Skeletal muscle cell (primary cell): ENCODE measurements around the gene CD79B.
"Not testable (repeated sequence)": the region's sequence is repeated elsewhere in the genome, so short reads cannot be mapped to it uniquely, and the experiment has no call there.

Source experiments
- DNase-seq: peaks from one replicate; pipeline ENCODE4 v3.0.0-alpha.2; 2010; ENCODE audit warnings: low read depth
- H3K4me3 ChIP-seq: 2 replicates; pipeline ENCODE4 v1.5.1; 2011; ENCODE audit warnings: low read depth, mild to moderate bottlenecking, control low read depth, low read length, moderate library complexity

Gene CD79B

DNA sequence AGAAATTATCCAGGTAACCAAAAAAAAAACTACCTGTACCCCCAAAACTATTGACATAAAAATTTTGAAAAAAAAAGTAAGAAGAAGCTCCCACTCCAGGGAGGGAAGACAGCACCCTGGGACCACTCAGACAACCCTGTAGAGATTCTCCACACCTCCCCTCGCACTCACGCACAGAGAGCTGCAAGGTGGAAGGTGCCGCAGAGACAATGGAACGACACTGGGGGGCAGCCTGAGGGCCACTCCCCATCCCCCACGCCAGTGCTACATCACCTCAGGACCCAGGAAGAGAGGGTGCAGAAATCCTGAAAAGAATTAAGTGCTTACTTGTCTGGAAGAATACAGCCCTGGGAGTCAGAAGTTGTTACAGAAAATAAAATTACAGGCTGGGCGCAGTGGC, 5.2 kb upstream of the CD79B start:
- no peak for DNase-seq

DNA sequence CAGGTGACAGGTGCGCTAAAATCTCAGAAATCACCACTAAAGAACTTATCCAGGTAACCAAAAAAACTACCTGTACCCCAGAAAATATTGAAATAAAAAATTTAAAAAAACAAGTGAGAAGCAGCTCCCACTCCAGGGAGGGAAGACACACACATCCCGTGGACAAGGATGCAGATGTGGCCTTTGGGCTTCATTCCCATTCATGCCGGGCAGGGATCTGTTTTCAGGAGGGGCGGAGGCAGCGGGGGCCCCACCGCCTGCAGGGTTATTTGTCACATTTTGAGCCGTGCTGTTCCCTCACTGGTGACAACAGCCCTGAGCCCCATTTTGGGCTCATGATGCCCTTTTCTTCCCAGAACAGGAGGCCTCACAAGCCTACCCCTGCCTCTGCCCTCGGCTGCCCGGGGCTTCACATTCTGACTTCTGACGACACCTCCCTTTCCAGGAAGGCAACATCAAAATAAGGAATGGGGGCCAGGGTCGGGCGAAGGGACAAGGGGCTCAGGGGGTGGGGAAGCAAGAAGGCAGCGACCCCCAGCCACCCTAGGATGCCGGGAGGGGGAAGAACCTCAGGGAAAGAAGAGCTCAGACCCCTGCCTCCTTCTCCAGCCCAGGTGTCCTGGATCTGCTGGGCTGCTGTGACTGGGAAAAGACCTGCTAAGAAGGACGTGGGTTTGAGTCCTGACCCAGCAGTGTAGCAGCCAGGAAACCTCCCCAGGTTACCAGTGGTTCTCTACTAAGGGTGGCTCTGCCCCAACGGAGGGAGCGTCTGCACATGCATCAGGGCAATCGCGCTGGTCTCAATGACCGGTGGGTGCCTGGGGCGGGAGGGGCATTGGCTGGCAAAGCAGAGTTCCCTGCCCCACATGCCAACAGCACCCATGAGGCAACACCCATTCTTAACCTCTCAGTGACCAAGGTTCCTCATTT, 2.3 kb upstream of the CD79B start:
- no peak for DNase-seq
- no peak overlapping the region for H3K4me3 ChIP-seq

More for the DNA sequence above, 5.2 kb upstream of the CD79B start:
- H3K4me3 ChIP-seq = no peak overlapping the region

DNA sequence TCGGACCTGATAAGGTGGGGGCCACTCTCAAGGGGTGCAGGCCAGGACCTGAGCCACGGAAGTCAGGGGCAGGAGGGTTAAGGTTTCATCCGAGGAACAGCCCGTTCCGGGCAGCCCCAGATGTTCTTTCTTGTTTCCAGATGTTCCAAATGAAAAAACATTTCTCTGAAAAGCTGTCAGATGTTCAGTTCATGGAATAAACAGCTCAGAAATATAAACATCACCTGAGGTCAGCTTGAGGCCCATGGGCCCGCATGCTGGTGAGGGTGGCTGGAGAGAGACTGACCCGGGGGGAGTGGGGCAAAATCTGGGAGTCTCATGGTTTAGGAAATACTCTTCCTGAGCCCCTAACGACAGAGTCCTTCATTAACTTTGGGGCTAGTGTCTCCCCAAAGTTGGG, 1.5 kb upstream of the CD79B start:
- H3K4me3 ChIP-seq = no peak overlapping the region
- DNase-seq = no peak

DNA sequence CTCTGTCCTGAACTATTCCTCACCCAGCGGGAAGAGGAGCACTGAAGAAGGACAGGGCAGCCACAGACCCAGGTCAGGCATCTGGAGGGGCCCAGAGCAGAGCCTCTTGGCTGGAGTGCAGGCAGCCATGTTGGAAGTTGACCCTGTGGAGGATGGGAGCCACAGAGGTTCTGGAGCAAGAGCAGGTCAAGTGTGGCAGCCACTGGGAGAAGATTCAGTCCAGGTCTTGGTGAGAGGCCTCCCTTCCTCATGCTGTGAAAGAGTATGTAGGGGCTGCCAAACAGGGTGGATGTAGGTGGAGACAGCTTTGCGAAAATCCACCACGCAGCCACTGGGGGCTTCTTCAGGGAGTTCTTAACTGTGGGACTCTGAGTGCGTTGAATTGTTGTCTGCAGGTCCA, 590 bp upstream of the CD79B start:
- H3K4me3 ChIP-seq = no peak overlapping the region
- no peak for DNase-seq

DNA sequence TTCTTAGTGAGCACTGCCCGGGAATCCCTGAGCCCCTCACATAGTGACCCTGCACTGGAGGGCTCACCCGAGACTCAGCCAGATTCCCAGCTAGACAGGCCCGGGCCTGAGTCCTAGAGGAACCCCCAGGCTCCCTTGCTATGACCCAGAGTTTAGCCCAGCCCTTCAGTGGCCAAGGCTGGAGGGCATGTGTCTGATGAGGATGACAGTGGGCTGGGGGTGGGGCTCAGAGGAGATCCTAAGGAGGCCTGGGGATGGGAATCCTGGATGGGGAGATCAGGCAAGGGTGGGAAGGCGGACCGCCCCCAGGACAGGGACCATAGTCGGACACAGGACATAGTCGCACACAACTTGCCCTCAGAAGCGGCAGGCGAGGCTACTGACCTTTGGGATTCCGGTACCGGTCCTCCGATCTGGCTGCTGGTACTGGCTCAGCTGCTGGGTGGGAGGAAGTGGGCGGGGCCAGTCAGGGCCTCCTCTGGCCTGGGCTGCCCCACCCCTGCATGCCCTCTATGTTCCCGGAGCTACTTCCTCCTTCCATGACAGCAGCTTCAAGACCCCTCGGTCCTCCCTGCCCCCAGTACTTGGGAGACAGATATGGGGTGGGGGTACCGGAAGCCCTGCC, 1.1 kb downstream of the CD79B start:
- no peak for DNase-seq
- H3K4me3 ChIP-seq = no peak overlapping the region

DNA sequence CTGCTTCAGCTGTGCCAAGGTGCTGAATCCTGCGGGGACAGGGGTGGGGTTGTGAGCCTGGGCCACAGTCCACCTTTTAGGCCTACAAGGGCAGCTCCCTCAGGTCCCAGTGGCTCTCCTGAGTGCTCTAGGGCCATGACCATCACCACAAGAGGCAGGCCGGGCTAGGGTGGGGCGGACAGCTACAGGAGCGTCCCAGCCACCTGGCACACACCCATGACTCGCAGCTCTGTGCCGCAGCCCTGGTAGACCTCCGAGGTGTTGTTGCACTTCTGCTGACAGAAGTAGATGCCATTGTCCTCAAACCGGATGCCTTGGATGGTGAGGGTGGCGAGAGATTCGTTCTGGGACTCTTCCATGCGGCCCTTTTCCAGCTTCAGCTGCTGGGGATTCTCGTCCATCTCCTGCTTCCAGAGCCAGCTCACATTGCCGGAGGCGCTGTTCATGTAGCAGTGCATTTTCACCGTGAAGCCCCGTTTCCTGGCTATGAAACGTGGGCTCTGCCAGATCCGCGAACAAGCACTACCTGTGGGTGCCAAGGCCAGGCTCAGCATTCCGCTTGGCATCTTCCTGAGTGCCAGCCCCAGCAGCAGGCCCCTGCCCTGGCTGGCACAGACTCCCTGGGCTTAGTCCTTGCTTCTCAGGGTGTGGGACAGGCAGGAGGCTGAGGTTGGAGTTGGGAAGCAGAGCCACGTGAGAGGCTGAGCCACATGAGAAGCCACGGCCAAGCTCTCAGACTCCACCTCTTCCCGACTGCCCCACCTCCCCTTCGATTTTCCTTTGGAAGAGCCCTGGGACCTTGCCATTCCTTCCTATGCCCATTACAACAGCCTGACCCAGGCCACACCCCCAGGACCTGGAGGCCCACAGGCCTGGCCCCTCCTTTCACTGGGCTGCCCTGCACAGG, 2.0 kb downstream of the CD79B start:
- no peak overlapping the region for H3K4me3 ChIP-seq
- DNase-seq = no peak

DNA sequence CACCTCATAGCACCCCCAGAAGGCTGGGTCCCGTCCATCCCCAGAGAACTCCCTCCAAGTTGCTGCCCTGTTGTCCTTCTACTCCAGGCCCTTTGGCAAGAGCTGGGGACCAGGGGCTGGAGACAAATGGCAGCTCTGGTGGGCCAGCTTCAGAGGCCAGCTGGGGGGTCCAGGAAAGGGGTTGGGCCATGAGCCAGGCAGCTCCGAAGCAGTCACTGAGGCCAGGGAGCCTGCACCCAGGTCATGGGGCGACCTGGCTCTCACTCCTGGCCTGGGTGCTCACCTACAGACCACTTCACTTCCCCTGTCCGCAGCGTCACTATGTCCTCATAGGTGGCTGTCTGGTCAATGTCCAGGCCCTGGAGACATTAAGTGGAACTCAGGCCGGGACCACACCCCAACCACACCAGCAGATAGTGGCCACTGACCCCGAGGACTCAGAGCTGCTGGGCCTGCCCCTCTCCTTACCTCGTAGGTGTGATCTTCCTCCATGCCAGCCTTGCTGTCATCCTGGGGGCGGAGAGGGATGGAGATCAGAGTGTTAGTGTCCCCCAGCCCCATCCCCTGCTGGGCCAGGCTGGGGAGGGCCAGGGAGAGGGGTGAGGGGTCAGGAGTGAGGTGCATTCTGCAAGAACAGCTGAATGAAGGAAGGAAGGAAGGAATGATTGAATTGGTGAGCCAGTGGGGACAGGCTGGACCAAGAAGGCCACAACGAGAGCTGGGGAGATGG, 3.0 kb downstream of the CD79B start:
- H3K4me3 ChIP-seq = no peak overlapping the region
- no peak for DNase-seq

DNA sequence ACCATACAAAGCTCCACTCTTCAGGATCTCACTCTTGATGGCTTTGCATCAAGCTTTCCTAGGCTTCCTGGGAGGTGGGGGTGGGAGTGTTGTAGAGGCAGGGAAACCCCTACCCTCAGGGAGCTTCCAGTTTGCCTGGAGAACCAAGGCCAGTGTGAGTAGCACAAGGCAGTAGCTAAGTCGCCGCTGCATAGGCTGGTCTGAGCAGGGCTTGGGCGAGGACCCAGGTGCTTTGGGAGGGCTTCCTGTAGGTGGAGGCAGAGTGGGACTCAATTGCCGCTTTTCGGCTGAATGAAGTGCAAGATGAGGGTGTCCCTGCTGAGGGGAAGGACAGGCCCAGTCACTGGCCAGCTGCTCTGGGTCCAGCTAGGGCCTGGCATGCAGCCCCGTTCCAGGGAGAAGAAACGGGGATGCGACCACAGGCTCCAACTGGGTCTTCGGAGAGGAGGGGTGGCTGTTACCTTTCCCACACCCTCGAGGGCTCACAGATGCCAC, 3.9 kb downstream of the CD79B start:
- no peak for DNase-seq
- no peak overlapping the region for H3K4me3 ChIP-seq

DNA sequence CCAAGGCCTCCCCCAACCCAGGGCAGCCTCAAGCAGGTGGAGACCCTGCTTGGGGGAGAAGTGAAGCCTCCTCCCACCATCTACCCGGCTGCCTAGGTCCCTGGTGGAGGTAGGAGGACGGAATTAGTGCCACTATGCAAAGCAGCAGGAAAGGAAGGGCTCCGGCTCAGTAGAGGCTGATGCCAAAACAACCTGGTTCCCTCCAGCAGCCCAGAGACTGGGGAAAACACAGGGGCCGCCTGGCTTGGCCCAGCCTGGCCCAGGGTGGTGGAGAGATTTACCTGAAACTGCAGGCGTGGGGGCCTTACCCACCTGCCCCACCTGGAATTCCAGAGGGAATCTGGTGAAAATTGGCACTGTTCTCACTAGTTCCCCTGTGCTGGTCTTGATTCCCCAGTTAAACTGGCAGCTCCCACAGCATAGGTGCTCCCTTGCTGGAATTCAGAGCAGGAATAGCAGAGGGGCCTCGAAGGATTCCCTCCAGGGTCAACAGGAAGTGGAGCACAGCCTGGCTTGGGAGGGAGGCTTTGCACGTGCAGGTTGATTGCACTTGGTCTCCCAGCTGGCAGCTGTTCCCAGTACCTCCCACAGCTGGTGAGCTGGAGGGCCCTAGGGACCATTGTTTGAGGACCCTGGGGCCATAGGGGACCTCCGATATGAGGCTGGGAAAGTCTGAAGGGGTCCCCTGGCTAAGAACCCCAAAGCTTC, 4.5 kb downstream of the CD79B start:
- no peak for DNase-seq
- H3K4me3 ChIP-seq = no peak overlapping the region

DNA sequence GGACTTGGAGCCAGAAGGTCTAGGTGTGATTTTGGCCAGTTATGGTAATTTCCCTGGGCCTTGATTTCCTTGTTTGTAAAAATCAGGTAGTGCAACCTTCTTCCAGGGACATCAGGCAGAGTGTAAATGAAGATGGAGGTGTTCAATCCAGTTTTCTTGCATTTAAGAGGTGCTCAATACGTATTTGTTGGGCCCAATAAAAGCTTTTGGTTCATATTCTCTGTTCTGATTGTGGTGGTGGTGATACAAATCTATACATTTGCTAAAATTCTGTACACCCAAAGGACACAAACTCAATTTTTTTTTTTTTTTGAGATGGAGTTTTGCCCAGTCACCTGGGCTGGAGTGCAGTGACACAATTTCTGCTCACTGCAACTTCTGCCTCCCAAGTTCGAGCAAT, 6.0 kb downstream of the CD79B start:
- no peak for DNase-seq
- no peak overlapping the region for H3K4me3 ChIP-seq

DNA sequence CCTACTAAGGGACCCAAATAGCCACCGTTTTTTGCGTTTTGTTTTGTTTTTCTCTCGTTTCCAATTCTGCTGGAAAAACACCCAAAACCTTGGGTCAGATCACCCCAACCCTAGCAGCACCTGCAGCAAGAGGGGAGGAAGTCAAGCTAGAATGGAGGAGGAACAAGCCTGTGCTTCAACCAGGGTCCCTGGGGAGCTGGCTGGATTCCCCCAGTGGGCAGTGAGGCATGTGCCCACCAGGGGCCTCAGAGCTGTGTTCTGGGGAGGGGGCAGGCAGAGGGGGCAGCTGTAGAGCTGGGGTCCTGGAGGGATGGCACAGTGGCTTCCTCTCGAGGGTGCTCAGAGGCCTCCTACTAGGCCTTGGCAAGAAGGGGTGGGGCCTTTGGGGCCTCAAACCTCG, 6.5 kb downstream of the CD79B start:
- DNase-seq = no peak
- no peak overlapping the region for H3K4me3 ChIP-seq

DNA sequence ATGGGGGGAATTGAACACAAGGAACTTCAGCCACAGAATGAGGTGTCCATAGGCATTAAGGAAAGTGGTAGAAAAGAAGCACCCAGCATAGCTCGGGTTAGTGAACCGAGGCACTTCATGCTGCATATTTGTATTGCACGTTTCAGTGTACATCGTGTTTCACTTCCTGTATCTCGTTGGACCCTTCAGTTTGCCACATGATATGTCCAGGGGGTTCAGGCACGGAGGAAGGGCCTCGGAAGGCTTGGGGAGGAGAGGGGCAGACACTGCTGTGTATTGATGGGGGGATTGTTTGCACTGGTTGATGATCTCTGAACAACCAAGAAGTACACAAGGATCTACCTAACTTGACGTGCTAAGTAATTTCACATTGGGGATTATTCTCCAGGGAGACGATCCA, 9.7 kb downstream of the CD79B start:
- not testable (repeated sequence) for DNase-seq, H3K4me3 ChIP-seq

DNA sequence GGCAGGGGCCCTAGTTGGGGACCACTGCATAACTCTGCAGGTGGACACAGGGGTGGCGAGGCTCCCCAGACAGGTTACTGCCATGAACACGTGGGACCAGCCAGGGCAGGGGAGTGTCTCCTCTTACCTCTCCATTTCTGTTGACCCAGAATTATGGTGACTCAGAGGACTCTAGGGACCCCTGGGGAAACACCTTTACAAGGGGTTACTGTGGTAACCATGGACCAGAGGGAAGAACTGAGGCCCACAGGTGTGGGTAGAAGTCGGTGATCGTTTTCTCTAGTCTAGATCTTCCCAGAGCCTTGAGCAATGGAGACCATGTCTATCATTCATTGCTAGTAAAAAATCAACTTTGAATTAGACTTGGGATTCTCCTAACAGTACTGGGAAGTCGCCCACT, 11.4 kb downstream of the CD79B start:
- H3K4me3 ChIP-seq, DNase-seq: not testable (repeated sequence)

DNA sequence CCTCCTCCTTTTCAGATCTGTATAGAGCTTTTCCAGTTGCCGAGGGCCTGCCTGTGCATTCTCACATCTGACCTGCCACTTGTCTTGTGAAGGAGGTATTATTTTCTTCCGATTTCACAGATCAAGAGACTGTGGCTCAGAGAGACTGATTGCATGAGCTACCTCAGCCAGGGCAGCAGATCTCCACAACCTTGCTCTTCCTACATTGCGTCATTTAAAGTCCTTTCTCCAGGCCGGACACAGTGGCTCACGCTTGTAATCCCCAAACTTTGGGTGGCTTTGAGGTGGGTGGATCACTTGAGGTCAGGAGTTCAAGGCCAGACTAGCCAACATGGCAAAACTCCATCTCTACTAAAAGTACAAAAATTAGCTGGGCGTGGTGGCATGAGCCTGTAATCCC, 12.1 kb downstream of the CD79B start:
- DNase-seq, H3K4me3 ChIP-seq: not testable (repeated sequence)

DNA sequence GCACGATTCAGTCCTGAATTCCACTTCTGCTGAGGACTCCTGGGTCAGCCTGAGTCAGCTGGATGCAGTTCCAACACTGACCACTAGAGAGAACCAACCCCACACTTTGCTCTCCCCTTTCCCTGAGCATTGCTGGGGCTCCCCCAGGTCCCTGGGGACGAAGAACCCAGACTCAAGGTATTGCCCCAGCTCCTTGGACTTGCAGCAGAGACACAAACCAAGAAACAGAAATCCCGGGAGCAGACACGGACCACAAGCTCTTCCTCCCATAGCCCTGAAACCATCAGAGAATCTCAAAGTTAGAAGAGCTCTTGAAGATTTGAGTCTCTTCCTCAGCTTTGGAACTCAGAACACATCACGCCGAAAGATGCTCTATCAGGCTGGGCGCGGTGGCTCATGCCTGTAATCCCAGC, 12.8 kb downstream of the CD79B start:
- no peak overlapping the region for H3K4me3 ChIP-seq
- no peak for DNase-seq

DNA sequence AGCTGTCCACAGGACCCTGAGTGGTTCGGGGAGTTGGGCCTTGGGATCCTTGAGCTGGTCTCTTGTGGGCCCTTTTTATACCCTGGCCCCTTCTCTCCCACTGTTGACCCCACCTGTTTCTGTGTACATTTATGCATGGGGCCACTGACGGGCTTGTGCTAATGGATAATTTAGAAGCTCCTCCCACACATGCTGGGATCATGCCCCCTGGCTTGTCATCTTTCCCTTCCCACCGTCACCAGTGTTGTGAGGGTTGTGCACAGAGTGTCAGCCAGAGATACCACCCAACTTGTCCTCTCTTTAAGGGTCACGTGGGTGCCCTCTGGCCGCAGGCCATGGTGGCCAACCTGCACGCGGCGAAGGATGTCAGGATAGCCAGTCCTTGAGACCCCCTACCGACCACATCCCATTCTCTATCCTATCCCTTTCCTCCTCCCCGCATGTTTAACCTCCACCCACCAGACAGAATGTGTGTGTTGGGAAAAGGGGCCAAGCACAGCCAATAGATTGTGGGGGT, 13.3 kb downstream of the CD79B start, which contains the start of gene GH1:
Gene GH1 (minus strand): TSS at position 51 of the 517 bp plus-strand sequence. CDS start 63 bp downstream, outside the sequence.
- not testable (repeated sequence) for H3K4me3 ChIP-seq, DNase-seq

DNA sequence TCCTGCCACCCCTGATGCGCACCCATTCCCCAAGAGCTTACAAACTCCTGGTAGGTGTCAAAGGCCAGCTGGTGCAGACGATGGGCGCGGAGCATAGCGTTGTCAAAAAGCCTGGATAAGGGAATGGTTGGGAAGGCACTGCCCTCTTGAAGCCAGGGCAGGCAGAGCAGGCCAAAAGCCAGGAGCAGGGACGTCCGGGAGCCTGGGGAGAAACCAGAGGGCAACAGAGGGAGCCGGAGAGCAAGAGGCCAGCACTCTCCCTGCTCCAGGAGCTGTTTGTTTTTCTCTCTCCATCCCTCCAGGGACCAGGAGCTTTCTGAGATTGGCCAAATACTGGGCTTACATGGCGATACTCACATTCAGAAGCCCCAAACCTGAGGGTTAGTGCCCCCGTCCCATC, 13.8 kb downstream of the CD79B start:
- H3K4me3 ChIP-seq = no peak overlapping the region
- no peak for DNase-seq

DNA sequence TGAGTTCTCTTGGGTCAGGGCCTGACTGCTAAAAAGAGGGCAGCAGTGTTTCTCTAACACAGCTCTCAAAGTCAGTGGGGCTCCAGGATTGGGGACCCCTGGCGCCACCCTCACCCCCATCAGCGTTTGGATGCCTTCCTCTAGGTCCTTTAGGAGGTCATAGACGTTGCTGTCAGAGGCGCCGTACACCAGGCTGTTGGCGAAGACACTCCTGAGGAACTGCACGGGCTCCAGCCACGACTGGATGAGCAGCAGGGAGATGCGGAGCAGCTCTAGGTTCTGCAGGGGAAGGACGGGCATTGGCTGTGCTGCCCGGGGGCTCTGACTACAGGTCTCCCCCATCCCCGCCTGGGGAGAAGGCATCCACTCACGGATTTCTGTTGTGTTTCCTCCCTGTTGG, 14.5 kb downstream of the CD79B start:
- DNase-seq = no peak

More for the DNA sequence above, 14.5 kb downstream of the CD79B start:
- no peak overlapping the region for H3K4me3 ChIP-seq
